Kidney epithelial cell (primary cell): ENCODE data around the gene NEK5. TPM values are rescaled to one million over a fixed set of nuclear protein-coding genes. Genes with fewer than 3 reads are reported as not detected.
A peak's percentile ranks its signal among the peaks of the same experiment; 100 is the strongest.
"Not testable (repeated sequence)": the region's sequence is repeated elsewhere in the genome, so short reads cannot be mapped to it uniquely, and the experiment has no call there.

Experiments
- DNase-seq: peaks from one replicate; pipeline ENCODE4 v3.0.0-alpha.2; 2010; ENCODE audit warnings: low read depth
- H3K27me3 ChIP-seq: 2 replicates; pipeline ENCODE4 v1.6.0; 2011; ENCODE audit warnings: low read length; ENCODE audit not compliant: control insufficient read depth, insufficient read depth
- H3K36me3 ChIP-seq: 2 replicates; pipeline ENCODE4 v1.5.1; 2011; ENCODE audit warnings: low read length; ENCODE audit not compliant: control insufficient read depth, insufficient read depth
- H3K4me3 ChIP-seq: 2 replicates; pipeline ENCODE4 v1.5.1; 2011; ENCODE audit warnings: low read depth, mild to moderate bottlenecking, control low read depth, low read length
- CTCF ChIP-seq: IDR thresholded peaks from 2 replicates; pipeline ENCODE4 v1.5.1; 2011; ENCODE audit warnings: mild to moderate bottlenecking, moderate library complexity, low read length, control low read depth, inconsistent platforms; ENCODE audit not compliant: insufficient read depth, poor library complexity, severe bottlenecking
- total RNA-seq: library from RNA; depleted of rRNA; stranded (reverse); fragments of >200 nt; gene quantifications from 2 replicates; pipeline ENCODE4 v1.2.3, GENCODE V29; 2015

The NEK5 gene
- total RNA-seq, 1 donor from 2014 or later, result 0.33 TPM

- Histone ChIP-seq H3K4me3 (no peak overlapping the region), H3K27me3 (no peaks in the 10 kb centered on the region), H3K36me3 (no peaks in the 10 kb centered on the region)
- peak; percentile 9 for TF ChIP-seq CTCF
- DNase-seq, result no peak
Observed at GRCh38 chr13:52070929-52071523, 57.8 kb downstream of the NEK5 start.

DNA sequence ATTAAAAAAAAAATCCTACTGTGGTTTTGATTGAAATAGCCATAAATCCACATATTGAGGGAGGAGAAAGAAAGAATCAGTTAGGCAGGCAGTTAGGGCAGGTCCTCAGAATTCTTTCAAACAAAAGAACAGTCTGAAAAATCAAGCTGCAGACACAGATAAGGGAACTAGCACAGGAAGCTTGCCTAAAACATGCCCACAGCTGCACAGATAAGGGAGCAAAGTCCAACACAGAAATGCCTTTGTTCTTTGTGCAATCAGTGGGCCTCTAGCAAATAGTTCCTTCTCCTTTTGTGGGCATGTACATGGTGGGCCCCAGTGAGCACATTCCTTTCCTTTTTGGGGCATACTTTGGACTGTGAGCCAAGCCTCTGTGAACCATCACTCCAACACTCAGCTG lies 61.6 kb downstream of the NEK5 start:
- Histone ChIP-seq H3K4me3 (no peak overlapping the region), H3K36me3 (no peaks in the 10 kb centered on the region), H3K27me3 (no peaks in the 10 kb centered on the region)
- no peak for DNase-seq
- TF ChIP-seq CTCF, result no peak

DNA sequence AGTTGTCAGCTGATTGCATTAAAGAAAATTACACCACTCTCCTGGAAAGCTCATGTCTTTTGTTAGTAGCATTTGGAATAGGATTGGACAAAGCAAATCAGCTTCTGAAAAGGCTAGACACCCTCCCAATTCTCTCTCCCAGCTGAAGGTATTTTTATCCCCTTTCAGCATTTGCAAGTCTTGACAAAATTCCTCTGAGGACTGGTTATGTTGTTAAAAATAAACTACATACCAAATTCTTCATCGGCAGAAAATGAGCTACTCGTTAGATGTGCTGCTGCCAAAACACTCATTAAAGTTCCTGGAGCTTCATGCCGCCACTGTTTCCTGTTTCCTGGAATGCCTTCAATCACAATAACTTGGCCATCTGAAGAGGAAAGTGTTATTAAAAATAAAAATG lies 67.3 kb downstream of the NEK5 start:
- no peak overlapping the region for H3K4me3 ChIP-seq
- no peaks in the 10 kb centered on the region for H3K27me3 ChIP-seq
- no peak for DNase-seq
- TF ChIP-seq CTCF, result no peak
- H3K36me3 ChIP-seq, result no peaks in the 10 kb centered on the region

DNA sequence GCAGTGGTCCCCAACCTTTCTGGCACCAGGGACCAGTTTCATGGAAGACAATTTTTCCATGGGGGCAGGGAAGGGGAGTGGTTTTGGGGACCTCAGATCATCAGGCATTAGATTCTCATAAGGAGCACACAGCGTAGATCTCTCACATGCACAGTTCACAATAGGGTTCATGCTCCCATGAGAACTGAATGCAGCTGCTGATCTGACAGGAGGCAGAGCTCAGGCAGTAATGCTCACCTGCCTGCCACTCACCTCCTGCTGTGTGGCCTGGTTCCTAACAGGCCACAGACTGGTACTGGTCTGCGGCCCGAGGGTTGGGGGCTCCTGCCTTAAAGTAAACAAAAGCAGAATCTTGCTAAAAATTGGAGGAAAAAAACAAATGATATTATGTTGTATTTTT lies 67.8 kb downstream of the NEK5 start:
- H3K36me3 ChIP-seq, H3K27me3 ChIP-seq, DNase-seq, H3K4me3 ChIP-seq: not testable (repeated sequence)

- Histone ChIP-seq H3K27me3 (no peaks in the 10 kb centered on the region), H3K4me3 (no peak overlapping the region), H3K36me3 (no peaks in the 10 kb centered on the region)
- no peak for DNase-seq
- TF ChIP-seq CTCF, result no peak
Observed at GRCh38 chr13:52053460-52053859, 75.4 kb downstream of the NEK5 start.

DNA sequence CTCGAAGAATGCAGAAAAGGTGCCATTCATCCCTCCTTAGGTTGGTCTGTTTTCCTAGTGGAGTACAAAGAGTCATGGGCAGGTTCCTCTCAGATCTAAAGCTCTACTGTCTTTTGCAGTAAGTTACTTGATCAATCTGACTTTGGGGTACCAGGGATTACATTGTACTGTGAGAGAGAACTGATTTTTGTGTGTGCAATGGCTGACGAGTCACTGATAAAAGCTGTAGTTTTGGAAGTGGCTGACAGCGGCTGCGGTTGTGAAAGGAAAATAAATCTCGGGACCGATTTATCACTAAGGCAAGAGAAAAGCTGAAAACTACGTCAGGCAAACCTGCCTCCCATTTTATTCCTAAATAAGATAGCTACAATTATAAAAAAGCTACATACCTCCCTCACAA lies 77.5 kb downstream of the NEK5 start:
- no peak for DNase-seq
- H3K27me3 ChIP-seq, result no peaks in the 10 kb centered on the region
- H3K36me3 ChIP-seq, result no peaks in the 10 kb centered on the region
- no peak for TF ChIP-seq CTCF
- no peak overlapping the region for H3K4me3 ChIP-seq

DNA sequence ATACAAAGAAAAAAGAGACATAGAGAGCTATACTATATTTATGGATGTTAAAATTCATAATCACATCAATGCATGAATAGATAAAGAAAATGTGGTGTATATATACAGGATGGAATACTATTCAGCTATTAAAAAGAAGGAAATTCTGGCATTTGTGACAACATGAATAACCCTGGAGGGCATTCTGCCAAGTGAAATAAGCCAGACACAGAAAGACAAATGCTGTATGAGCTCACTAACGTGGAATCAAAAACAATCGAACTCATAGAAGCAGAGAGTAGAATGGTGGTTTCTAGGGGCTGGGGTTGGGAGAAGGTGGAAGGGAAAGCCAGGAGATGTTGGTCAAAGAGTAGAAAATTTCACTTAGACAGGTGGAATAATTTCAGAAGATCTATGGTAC lies 80.4 kb downstream of the NEK5 start:
- Histone ChIP-seq H3K4me3 (no peak overlapping the region), H3K36me3 (no peaks in the 10 kb centered on the region), H3K27me3 (no peaks in the 10 kb centered on the region)
- no peak for TF ChIP-seq CTCF
- no peak for DNase-seq
